ENCODE results near the gene DMWD. TPM values are rescaled to one million over a fixed set of nuclear protein-coding genes. Genes with fewer than 3 reads are reported as not detected.

The DMWD gene
- total RNA-seq, 1 donor from 2014 or later: 15.8 TPM

DNA sequence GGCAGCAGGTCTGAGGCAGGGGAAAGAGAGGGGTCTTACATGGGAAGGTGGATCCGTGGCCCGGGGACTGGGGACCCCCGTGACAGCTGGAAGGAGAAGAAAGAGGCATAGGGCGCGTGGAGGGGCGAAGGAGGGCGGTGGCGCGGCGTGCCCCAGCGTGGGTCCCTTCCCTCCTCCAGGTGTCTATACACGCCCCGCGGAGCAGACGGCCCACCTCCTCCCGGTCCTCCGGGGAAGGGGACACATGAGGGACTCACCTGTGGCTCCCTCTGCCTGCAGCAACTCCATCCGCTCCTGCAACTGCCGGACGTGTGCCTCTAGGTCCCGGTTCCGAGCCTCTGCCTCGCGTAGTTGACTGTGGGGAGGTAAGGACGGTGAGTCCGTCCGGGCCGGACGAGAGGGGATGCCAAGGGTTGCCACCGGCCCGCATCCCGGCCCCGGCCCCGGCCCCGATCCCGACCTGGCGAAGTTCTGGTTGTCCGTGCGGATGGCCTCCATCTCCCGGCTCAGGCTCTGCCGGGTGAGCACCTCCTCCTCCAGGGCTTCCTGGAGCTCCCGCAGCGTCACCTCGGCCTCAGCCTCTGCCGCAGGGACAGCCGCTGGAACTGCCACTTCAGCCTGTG is 21.2 kb downstream of the DMWD start:
- no peak for DNase-seq (ENCODE audit: low read depth in 2 of 2)

DNA sequence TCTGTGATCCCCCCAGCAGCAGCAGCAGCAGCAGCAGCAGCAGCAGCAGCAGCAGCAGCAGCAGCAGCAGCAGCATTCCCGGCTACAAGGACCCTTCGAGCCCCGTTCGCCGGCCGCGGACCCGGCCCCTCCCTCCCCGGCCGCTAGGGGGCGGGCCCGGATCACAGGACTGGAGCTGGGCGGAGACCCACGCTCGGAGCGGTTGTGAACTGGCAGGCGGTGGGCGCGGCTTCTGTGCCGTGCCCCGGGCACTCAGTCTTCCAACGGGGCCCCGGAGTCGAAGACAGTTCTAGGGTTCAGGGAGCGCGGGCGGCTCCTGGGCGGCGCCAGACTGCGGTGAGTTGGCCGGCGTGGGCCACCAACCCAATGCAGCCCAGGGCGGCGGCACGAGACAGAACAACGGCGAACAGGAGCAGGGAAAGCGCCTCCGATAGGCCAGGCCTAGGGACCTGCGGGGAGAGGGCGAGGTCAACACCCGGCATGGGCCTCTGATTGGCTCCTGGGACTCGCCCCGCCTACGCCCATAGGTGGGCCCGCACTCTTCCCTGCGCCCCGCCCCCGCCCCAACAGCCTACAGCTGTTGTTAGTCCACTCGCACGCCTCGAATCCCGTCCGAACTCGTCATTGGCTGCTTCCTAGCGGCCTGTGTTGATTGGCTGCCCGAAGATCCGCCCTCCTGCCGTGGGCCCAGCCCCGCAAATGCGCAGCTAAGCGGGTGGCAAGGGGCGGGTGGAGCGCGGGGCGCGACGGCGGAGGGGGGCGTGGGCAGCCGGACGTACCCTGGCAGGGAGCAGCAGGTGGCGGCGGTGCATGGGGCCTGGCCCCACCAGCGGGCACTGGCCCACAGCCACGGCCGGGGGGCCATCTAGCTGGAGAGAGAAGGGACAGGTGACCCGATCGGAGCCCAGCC is 22.2 kb downstream of the DMWD start:
- peak; percentile 96 to 100 for DNase-seq (ENCODE audit: low read depth in 2 of 2)

DNA sequence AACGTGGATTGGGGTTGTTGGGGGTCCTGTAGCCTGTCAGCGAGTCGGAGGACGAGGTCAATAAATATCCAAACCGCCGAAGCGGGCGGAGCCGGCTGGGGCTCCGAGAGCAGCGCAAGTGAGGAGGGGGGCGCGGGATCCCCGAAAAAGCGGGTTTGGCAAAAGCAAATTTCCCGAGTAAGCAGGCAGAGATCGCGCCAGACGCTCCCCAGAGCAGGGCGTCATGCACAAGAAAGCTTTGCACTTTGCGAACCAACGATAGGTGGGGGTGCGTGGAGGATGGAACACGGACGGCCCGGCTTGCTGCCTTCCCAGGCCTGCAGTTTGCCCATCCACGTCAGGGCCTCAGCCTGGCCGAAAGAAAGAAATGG is 22.8 kb downstream of the DMWD start:
- DNase-seq (ENCODE audit: low read depth in 2 of 2): no peak

DNA sequence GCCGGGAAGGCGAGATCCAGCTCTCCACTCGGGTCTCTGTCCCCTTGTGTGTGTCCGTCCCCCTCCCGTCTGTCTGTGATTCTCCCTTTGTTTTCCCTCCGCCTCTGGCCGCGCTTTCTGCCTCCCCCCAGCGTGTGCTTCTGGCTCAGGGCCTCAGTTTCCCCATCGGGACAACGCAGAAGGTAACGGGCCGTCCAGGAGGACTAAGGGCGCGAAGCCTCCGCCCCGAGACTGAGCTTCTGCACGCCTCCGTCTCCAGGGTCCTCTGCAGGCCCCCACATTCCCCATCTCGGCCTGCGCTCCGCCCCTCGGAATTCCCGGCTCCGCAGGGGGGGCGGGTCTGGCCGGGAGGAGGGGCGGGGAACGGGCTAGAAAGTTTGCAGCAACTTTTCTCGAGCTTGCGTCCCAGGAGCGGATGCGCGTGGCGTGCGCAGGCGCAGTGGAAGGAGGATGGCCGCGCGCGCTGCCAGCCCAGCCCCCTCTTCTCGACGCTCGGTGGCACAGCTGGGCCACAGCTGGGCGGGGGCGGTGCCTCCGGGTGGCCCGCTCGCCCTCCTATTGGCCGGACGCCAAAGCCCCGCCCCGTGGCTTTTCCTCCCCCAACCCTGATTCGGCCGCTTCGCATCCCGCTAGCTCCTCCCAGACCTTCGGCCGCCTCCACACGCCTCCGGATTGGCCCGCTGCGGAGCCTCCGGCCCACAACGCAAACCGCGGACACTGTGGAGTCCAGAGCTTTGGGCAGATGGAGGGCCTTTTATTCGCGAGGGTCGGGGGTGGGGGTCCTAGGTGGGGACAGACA is 23.5 kb downstream of the DMWD start, which contains the start of gene SIX5:
SIX5 (minus strand) TSS at position 269 of the 799 bp plus-strand sequence. CDS start 408 bp downstream, outside the sequence.
- peak; percentile 96 to 98 for DNase-seq (ENCODE audit: low read depth in 2 of 2)

DNA sequence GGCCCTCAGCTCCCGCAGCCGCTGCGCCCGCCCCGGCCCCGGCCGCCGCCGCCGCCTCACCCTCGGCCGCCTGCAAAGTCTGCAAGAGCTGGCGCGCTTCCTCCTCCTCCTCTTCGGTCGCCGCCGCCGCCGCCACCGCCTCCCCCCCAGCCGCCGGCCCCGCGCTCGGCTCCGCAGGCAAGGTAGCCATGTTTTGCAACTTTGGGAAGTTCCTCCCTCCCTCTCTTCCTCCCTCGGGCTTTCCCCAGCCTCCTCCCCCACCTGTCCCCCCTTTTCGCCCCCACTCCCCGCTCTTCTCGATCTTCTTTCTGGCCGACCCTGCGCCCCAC is 24.0 kb downstream of the DMWD start:
- DNase-seq (ENCODE audit: low read depth in 2 of 2): peak in 1 of 2 donors; percentile 43

DNA sequence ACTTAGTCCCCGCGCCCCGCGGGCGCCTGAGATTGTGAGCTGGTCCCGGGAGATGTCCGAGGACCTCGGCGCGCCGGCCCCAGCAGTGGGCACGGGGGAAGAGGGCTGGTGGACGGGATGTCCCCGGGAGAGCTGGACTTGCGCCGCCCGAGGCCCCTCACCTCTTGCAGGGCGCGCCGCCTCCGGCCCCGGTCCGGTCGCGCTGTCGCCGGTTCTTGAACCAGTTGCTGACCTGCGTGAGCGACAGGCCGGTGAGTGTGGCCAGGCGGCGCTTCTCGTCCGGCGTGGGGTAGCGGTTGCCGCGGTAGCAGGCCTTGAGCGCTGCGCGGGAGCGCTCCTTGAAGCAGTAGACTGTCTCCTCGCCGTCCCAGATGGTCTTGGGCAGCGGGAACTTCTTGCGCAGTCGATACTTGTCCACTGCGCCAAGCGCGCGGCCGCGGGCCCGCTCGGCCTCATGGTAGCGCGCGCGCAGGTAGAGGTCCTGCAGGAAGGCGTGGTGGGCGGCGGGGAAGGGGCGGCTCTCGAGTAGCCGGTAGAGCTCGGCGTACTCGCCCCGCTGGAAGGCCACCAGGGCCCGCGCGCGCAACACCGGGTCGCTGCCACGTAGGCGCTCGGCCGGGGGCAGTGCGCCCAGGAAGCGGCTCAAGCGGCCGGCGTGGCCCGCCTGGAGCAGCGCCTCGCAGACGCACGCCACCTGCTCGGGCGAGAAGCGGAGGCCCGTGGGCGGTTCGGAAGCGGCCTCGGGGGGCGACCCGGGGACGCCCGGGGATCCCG is 24.6 kb downstream of the DMWD start:
- peak in 1 of 2 donors; percentile 70 for DNase-seq (ENCODE audit: low read depth in 2 of 2)

DNA sequence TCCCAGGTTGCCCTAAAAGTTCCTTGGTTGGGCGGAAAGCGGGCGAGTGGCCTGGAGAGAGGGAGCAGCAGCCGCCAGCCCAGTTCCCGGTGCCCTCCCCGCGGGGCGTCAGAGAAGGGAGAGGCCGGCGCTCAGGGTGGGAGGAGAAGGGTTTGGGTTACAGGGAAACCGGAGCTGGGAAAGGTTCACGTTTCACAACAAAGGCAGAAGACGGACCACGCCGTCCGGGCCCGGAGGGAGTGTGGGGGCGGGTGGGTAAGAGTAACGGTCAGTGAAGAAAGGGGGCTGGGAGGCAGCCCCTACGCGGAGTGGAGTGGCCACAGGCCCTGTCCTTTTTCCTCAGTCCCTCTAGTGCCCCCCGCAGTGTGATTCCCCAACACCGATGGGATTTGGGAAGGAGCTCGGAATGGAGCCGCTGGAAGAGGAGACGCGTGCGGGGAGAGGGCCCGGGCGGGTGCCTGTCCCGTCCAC is 25.2 kb downstream of the DMWD start:
- DNase-seq (ENCODE audit: low read depth in 2 of 2): peak in 1 of 2 donors; percentile 77

DNA sequence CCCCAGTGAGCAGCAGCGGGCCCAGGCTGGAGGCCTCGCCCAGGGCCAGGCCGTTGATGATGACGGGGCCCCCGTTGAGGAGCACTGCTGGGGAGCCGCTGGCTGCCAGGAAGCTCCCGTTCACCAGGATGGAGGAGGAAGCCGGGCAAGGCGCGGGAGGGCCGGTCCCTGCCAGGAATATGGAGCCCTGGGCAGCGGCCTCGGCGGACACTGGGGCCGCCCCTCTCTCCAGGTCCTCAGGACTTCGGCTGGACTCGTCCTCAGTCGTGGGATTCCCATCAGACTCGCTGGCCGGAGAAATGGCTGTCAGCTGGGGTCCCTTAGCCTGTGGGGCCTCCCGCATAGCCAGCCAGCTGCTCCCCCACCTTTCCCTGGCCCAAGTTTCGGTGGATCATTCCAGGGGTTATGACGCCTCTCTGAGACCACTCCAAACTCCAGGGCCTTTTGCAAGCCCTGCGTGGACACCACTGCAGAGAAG is 25.7 kb downstream of the DMWD start:
- peak in 1 of 2 donors; percentile 16 for DNase-seq (ENCODE audit: low read depth in 2 of 2)

DNA sequence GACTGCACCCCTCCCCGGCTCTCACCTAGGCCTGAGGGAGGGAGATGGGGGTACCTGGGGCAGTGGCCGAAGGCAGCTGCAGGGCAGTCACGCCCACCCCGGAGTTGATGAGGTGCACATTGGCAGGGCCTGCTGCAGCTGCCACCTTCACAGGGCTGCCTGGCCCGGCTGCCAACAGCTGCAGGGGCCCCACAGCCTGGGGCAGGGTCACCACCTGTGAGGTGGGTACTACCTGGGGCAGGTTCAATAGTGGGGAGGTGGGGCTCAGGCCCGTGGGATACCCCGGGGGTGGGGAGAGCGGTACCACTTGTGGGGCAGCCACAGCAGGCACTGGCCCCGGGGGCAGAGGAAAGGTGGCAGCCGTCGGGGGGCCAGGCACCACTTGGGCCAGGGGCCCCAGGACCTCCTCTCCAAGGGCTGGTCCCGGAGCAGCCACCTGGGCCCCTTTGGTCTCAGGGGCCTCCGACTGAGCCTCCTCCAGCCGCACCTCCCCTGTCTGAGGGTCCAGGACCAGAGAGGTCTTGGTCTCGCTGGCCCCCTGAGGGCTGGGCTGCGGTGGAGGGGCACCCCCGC is 26.3 kb downstream of the DMWD start:
- no peak for DNase-seq (ENCODE audit: low read depth in 2 of 2)

DNA sequence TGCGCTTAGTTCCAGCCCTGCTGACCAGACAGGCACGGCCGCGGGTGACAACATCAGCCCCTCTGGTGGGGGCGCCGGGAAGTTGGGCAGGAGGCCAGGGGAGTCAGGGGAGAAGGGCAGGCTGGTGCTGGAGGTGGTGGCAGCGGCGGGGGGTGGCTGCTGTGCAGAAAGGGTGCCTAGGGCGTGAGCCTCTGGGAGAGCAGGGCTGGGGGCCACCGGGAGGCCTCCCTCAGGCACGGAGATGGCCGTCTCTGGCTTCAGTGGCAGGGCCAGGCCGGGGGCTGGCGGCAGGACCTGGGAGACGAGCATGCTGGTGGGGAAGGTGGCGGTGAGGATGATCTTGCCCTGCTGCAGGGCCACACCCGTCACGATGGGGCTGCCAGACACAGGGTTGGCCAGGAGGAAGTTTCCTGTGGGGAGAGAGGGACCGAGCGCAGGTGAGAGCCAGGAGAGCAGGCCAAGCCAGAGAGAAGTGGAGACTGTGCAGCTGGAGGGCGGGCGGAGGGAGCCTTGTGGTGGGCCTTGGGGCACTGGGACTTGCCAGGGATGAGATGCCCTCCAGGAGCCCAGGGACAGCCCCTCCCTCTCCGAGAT is 26.8 kb downstream of the DMWD start:
- no peak for DNase-seq (ENCODE audit: low read depth in 2 of 2)

DNA sequence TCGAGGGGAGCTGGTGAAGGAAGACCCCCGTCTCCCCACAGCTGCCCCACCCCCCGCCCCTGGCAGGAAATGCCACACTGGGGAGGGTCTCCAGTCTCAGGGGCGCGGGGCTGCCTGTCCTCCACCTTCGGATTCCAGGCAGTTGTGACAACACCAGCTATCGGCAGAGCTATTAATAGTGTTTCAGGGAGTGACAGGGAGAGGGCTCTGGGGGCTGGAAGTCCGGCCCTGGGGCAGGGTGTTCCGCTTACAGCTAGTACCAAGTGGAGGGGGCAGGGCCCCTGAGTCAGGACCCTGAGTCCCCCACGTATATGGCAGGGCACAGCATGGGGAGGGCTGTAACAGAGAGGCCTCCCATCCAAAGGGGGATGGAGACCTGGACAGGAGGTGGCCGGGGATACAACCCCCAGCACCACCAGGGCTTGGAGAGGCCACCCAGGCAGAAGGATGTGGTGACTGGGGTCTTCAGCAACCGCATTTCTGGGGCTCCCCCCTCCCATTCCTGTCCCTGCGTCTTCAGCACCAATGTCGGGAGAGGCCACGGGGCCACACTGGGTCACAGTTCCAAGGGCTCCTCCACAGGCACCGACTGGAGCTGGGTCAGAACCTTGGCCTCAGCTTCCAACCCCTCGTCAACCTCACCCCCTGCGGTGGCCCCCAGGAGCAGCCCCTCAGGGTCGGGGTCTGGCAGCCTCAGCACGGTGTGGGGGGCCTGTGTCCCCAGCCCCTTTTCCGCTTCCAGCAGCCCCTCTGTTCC is 27.5 kb downstream of the DMWD start:
- no peak for DNase-seq (ENCODE audit: low read depth in 2 of 2)

DNA sequence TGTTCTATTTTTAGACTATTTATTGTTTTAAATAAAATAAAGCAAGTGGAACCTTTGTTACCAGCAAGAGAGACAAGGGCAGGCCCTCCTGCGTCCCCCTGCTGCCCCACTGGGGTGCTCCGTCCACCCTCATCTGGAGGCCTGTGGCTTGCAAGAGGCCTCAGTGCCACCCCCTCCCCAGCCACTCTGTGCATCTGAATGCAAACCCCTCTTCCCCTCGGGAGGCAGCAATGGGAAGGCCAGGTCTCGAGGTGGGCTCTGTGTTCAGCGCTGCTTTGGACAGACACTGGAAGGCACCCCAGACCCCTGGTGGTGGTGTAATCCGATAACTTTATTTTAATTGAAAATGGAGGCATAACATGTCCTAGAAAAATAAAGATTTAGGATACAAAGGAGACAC is 28.2 kb downstream of the DMWD start:
- no peak for DNase-seq (ENCODE audit: low read depth in 2 of 2)

DNA sequence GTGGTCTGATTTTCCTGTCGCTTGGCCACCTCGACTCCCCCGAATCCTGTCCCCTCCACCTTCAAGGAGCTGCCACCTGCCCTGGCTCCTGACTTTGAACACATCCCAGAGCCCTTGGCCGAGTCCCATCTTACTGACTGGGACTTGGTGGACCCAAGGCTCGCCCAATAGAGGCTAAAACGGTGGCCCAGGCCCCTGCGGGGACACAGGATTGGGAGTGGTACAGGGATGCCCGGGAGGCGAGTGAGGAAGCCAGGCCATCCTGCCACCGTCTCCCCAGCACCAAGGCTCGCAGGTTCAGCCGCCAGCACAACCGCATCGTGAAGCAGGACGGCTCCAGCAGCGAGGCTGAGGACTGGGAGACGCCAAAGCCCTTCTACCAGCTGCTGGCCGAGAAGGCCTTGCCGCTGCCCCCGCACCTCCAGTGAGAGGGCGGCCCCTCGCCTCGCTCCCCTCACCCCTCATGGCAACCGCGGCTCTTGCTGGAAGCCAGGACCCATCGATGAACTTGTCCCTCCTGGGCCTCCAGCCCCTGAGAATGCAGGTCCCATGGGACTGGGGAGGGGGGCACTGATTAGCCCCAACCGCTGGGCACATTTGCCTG is 28.9 kb downstream of the DMWD start:
- no peak for DNase-seq (ENCODE audit: low read depth in 2 of 2)

DNA sequence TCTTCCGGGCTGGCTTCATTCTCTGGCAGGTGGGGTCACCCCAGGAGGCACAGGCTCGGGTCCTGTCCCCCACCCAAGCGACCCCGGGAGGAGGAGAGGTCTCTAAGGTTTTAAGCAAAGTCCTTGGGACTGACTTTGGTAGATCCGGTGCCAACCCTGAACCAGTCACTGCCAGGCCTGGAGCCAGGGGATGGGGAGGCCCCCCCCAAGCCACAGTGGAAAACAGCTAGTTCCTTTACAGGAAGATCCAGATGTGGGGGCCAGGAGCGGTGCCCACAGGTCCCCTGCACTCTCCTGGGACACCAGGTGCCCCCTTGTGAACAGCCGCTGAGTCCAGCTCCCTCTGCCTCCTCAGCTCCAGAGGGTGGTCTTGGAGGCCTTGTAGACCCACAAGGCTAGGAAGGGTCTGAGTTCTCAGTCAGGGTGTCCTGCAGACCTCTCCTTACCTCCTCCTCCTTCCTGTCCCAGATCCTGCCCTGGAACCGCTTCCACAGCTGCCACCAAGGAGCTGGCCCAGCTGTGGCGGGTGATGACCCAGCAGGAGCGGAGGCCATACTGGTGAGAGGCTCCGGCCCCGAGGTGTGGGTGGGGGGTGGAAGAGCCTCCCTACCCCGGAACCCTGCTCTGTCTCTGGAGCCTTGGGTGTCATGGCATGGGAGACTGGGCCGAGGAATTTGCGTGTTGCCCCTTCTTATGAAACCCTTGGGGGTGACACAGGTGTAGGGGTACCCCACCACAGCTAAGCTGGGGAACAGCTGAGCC is 29.6 kb downstream of the DMWD start:
- no peak for DNase-seq (ENCODE audit: low read depth in 2 of 2)

DNA sequence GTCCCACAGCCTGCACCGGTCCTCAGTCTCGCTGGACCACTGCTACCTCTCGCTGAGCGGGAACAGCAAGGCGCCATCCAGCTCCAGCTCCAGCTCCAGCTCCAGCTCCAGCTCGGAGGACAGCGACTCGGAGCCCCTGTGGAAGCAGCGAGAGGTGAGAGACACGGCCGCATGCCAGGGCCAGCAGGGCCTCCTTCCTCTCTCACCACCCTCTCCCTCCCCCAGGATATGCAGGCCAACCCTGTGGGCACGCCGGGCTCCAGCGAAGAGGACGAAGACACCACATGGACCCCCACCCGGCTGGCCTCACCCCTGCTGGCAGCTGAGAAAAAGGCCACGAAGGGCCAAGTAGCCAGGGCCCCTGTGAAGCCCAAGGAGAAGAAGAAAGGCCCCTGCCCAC is 30.9 kb downstream of the DMWD start:
- DNase-seq (ENCODE audit: low read depth in 2 of 2): no peak

DNA sequence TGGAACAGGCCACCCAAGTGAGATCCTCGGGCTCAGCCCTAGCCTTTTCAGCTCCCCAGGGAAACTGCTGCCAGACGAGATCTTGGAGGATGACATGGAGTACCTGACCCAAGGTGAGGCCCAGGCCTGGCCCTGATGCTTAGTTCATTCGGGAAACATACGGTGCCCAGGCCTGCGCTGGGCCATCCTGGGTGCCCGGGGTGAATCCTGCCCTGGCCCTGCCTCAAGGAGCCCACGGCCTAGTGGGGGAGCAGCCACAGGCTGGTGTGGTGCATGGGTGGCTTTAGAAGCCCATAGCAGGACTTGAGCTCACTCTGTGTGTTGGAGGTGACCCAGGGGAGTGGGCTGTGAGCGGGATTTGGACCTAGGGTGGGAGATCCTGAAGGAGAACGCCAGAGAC is 33.7 kb downstream of the DMWD start:
- DNase-seq (ENCODE audit: low read depth in 2 of 2): no peak

DNA sequence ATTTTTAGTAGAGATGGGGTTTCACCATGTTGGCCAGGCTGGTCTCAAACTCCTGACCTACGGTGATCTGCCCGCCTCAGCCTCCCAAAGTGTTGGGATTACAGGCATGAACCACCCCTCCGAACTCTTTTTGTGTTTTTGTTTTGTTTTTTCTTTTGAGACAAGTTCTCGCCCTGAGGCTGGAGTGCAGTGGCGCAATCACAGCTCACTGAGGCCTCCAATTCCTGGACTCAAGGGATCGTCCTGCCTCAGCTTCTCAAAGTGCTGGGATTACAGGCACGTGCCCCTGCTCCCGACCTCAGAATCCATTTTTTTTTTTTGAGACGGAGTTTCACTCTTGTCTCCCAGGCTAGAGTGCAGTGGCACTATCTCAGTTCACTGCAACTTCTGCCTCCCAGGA is 35.0 kb downstream of the DMWD start:
- no peak for DNase-seq (ENCODE audit: low read depth in 2 of 2)

DNA sequence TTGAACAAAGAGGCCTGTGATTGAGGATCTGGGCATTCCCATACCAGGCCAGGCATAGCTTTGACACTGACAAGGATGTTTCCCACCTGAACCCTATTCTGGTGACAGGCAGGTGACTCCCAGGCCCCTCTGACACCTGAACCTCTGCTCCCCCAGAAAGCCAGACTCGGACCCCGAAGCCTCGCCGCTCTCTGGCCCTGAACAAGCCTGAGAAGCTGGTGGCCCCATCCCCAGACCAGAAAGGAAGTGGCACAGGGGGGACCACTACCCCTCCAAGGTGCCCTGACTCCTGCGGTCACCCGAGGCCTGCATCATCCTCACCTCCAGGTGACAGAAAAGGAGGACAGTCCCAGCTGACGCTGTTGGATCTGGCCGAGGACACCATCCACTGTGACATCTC is 38.3 kb downstream of the DMWD start:
- no peak for DNase-seq (ENCODE audit: low read depth in 2 of 2)
